A204.1 (cell line): ENCODE results near the gene BAG2.

Source experiments
- FAIRE-seq: peaks from 2 replicates; lab custom pipeline; 2012; peaks lifted over from hg19 to GRCh38; lab: Jason Lieb, UNC

BAG2 gene

GRCh38 chr6:57172136-57173055, at the start of gene BAG2:
Gene BAG2 (plus strand): TSS chr6:57172326. CDS start chr6:57172698, 372 bp downstream.
- FAIRE-seq = no peak

- no peak for FAIRE-seq
These were observed 49.0 kb upstream of the BAG2 start for GRCh38 chr6:57123111-57123510.

- no peak for FAIRE-seq
These were observed 44.4 kb upstream of the BAG2 start for GRCh38 chr6:57127763-57128162.

GRCh38 chr6:57130661-57131177, 41.4 kb upstream of the BAG2 start:
- FAIRE-seq = no peak

GRCh38 chr6:57134954-57135353, 37.2 kb upstream of the BAG2 start:
- no peak for FAIRE-seq

- no peak for FAIRE-seq
These were observed 36.2 kb upstream of the BAG2 start for GRCh38 chr6:57135885-57136284.

- no peak for FAIRE-seq
These were observed 34.8 kb upstream of the BAG2 start for GRCh38 chr6:57137350-57137749.

GRCh38 chr6:57138026-57138425, 34.1 kb upstream of the BAG2 start:
- no peak for FAIRE-seq

- FAIRE-seq = no peak
These were observed 30.5 kb upstream of the BAG2 start for GRCh38 chr6:57141451-57142177.

- FAIRE-seq = no peak
These were observed 30.0 kb upstream of the BAG2 start for GRCh38 chr6:57142178-57142525.

GRCh38 chr6:57143690-57144089, 28.4 kb upstream of the BAG2 start:
- no peak for FAIRE-seq

- FAIRE-seq = no peak
These were observed 24.7 kb upstream of the BAG2 start for GRCh38 chr6:57147401-57147800.

GRCh38 chr6:57147955-57148858, 23.9 kb upstream of the BAG2 start:
- FAIRE-seq = no peak

GRCh38 chr6:57158658-57159057, 13.5 kb upstream of the BAG2 start:
- FAIRE-seq = no peak

- FAIRE-seq = no peak
These were observed 13.0 kb upstream of the BAG2 start for GRCh38 chr6:57159127-57159526.

GRCh38 chr6:57162028-57162427, 10.1 kb upstream of the BAG2 start:
- no peak for FAIRE-seq

- FAIRE-seq = no peak
These were observed 9.6 kb upstream of the BAG2 start for GRCh38 chr6:57162516-57162915.

- FAIRE-seq = no peak
These were observed 8.2 kb upstream of the BAG2 start for GRCh38 chr6:57163956-57164355.

GRCh38 chr6:57165080-57165479, 7.0 kb upstream of the BAG2 start:
- no peak for FAIRE-seq

- no peak for FAIRE-seq
These were observed 1.1 kb downstream of the BAG2 start for GRCh38 chr6:57173056-57173885.

GRCh38 chr6:57173886-57174510, 1.9 kb downstream of the BAG2 start:
- peak; percentile 49 for FAIRE-seq
